Adipose tissue (tissue), 3 donors: ENCODE results near the gene TTF2. TPM values are rescaled to one million over a fixed set of nuclear protein-coding genes. Genes with fewer than 3 reads are reported as not detected.
"Not testable (repeated sequence)": the region's sequence is repeated elsewhere in the genome, so short reads cannot be mapped to it uniquely, and the experiment has no call there.

Experiments used
- H3K27ac ChIP-seq: one replicate; pipeline ENCODE4 v1.5.1; 2013; ENCODE audit warnings: low read depth, low read length
- WGBS, 3 donors: extraction: QIAGEN DNeasy Blood & Tissue Kit; methylation state at CpG; one replicate each; pipeline ENCODE4 v1.1.7; 2013; 5-methylcytosine and 5-hydroxymethylcytosine counted together
- polyA plus RNA-seq, 3 donors: library from polyadenylated mRNA; stranded (reverse); fragments of 200-250 nt; gene quantifications; one replicate each; pipeline ENCODE4 v1.2.3, GENCODE V29; 2013
- donor health status: healthy with polysubstance abuse.
- donor health status: Bipolar disorder and iron deficiency.
- donor health status: healthy.

TTF2 gene
- polyA plus RNA-seq, 3 donors = 2.2 to 5.0 (median 4.8) TPM

- 91 to 98% (median 95%) methylated on average over 5 of the region's 5 CpGs for WGBS, 3 donors
- no peak overlapping the region for H3K27ac ChIP-seq
These were observed 16.5 kb downstream of the TTF2 start for GRCh38 chr1:117076648-117077047.

GRCh38 chr1:117077267-117077666 is 17.1 kb downstream of the TTF2 start:
- no peak overlapping the region for H3K27ac ChIP-seq
- 62 to 75% (median 75%) methylated on average over 3 of the region's 3 CpGs for WGBS, 3 donors

- H3K27ac ChIP-seq = no peak overlapping the region
- WGBS, 3 donors = 86 to 94% (median 87%) methylated on average over 6 of the region's 6 CpGs
These were observed 19.6 kb downstream of the TTF2 start for GRCh38 chr1:117079737-117080136.

- H3K27ac ChIP-seq = no peak overlapping the region
These were observed 24.1 kb downstream of the TTF2 start for GRCh38 chr1:117084231-117084630.

GRCh38 chr1:117087686-117088085 is 27.6 kb downstream of the TTF2 start:
- 96 to 97% (median 96%) methylated on average over 6 of the region's 6 CpGs for WGBS, 3 donors
- H3K27ac ChIP-seq = no peak overlapping the region

More at GRCh38 chr1:117084231-117084630, 24.1 kb downstream of the TTF2 start:
- 81% methylated on average over 6 of the region's 6 CpGs for WGBS, 3 donors

GRCh38 chr1:117089996-117090395 is 29.9 kb downstream of the TTF2 start:
- 92 to 97% (median 93%) methylated on average over 2 of the region's 2 CpGs for WGBS, 3 donors
- no peak overlapping the region for H3K27ac ChIP-seq

- 76 to 85% (median 79%) methylated on average over 5 of the region's 5 CpGs for WGBS, 3 donors
- no peak overlapping the region for H3K27ac ChIP-seq
These were observed 32.5 kb downstream of the TTF2 start for GRCh38 chr1:117092594-117092993.

- 56 to 87% (median 60%) methylated on average over 7 of the region's 7 CpGs for WGBS, 3 donors
- no peak overlapping the region for H3K27ac ChIP-seq
These were observed 33.0 kb downstream of the TTF2 start for GRCh38 chr1:117093091-117093534.

GRCh38 chr1:117093870-117094621 is 33.9 kb downstream of the TTF2 start:
- H3K27ac ChIP-seq = no peak overlapping the region
- WGBS, 3 donors = 88 to 96% (median 91%) methylated on average over 6 of the region's 6 CpGs

GRCh38 chr1:117094841-117095604 is 34.9 kb downstream of the TTF2 start:
- 82 to 94% (median 85%) methylated on average over 7 of the region's 7 CpGs for WGBS, 3 donors
- H3K27ac ChIP-seq = no peak overlapping the region

GRCh38 chr1:117096951-117097408 is 36.9 kb downstream of the TTF2 start:
- WGBS, 3 donors = 36 to 92% (median 88%) methylated on average over 3 of the region's 3 CpGs
- H3K27ac ChIP-seq = no peak overlapping the region

GRCh38 chr1:117097443-117097842 is 37.3 kb downstream of the TTF2 start:
- no peak overlapping the region for H3K27ac ChIP-seq
- WGBS, 3 donors = 47 to 84% (median 82%) methylated on average over 4 of the region's 4 CpGs

- 88 to 94% (median 93%) methylated on average over 4 of the region's 4 CpGs for WGBS, 3 donors
- no peak overlapping the region for H3K27ac ChIP-seq
These were observed 38.3 kb downstream of the TTF2 start for GRCh38 chr1:117098287-117098890.

- 46 to 97% (median 91%) methylated on average over 1 of the region's 1 CpG for WGBS, 3 donors
These were observed 41.2 kb downstream of the TTF2 start for GRCh38 chr1:117101334-117101733.

GRCh38 chr1:117101858-117102257 is 41.7 kb downstream of the TTF2 start:
- H3K27ac ChIP-seq = not testable (repeated sequence)
- 95 to 100% (median 99%) methylated on average over 3 of the region's 3 CpGs for WGBS, 3 donors

More at GRCh38 chr1:117101334-117101733, 41.2 kb downstream of the TTF2 start:
- H3K27ac ChIP-seq = no peak overlapping the region

GRCh38 chr1:117104986-117105385 is 44.9 kb downstream of the TTF2 start:
- 47 to 84% (median 83%) methylated on average over 3 of the region's 3 CpGs for WGBS, 3 donors
- no peak overlapping the region for H3K27ac ChIP-seq

GRCh38 chr1:117105722-117106121 is 45.6 kb downstream of the TTF2 start:
- H3K27ac ChIP-seq = no peak overlapping the region

- no peak overlapping the region for H3K27ac ChIP-seq
- WGBS, 3 donors = 91 to 98% (median 94%) methylated on average over 2 of the region's 2 CpGs
These were observed 46.4 kb downstream of the TTF2 start for GRCh38 chr1:117106478-117106877.

GRCh38 chr1:117107364-117107763 is 47.2 kb downstream of the TTF2 start:
- 21 to 87% (median 75%) methylated on average over 2 of the region's 2 CpGs for WGBS, 3 donors
- no peak overlapping the region for H3K27ac ChIP-seq
